Stimulated activated CD4-positive, alpha-beta T cell treated with anti-CD3 and anti-CD28 coated beads, Interleukin-1b, Interleukin-23, amount 100 ng/mL, for 1 hour (primary cell): ENCODE measurements around the gene HOXA1.

Experiments used
- DNase-seq, 2 donors: peaks; one replicate each; pipeline ENCODE4 v3.0.0-alpha.2; 2020; ENCODE audit warnings: low read depth in 2 of 2

HOXA1 gene

GRCh38 chr7:27092819-27093110 lies 3.0 kb downstream of the HOXA1 start:
- DNase-seq: no peak

DNA sequence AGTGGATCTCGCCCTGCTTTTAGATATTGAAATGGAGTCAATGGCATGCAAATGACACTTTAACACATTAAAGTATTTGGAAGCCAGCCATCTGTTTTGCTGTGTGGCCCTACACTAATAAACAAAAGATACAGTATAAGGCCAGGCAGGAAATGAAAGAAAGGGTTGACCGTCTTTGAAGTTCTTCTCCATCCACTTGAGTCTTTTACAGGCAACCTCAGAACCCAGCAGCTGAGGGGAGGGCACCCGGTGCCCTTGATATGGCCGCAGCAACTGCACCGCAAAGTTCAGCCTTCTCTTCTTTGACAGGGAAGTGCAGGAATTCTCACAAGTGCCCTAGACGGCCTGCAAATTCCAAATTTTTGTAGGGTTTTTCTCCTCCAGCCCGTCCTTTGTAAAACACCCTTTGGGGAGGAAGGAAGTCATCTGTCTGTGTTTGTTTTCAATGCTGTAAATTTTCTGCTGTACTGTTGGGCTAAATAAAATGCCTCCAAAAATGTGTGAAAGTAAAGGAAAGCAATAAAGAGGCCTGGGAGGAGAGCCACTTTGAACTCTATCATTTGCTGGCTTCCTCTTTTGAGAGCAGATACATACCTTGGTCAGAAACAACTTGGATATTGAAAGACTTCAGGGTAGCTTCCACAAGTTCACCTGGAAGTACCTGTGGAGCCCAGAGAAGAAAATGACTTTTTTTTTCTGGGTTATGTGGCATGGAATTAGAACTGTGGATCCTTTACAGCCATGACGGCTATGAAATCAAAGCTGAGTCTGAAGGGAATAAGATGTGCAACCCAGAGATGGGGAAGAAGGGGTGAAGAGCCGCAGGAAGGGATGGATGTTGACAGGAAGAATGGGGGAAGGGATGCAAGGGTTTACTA lies 3.6 kb downstream of the HOXA1 start:
- DNase-seq: no peak

- no peak for DNase-seq
Measured at GRCh38 chr7:27091105-27091504, 4.7 kb downstream of the HOXA1 start.

DNA sequence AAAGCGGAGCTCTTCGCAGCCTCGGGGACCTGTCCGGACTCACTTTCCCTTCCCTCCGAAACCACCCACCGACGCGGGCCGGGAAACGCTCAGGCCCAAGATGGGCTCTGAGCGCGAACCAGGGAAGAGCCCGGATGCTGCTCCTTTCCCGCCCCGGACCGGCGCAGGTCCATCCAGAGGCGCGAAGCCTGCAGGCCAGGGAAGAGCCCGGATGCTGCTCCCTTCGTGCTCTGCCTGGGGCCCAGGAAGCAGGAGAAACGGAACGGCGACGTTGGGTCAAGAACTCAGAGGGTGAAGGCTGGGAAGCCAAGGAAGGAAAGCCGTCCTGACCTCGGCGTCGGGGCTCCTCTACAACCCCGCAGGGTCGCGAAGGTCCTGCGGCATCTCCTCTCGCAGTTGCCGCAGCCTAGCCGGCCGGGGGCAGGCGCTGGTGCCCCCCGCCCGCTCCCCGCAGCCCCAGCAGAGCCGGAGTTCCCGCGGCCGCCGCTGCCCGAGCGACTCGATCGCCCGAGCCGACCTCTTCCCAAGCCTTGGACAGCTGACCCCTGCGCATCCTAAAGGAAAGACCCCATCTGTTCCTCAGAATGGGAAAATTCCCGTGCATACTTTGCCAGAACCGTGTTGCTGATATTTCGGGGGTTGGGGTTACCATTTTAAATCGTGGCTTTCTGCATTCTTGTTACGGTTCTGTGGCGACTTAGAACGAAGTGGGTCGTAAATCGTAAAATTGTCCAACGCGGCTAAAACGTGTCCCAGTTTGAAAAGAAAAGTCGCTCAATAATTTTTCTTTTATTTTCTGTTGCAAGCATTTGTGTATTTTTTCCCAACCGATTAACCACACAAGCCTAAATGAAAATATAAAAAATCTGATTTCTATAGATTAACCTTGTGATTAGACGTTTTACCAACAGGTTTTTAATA lies 7.5 kb downstream of the HOXA1 start:
- DNase-seq: no peak

- no peak for DNase-seq
Measured at GRCh38 chr7:27083646-27084045, 12.2 kb downstream of the HOXA1 start.

GRCh38 chr7:27082171-27082570 lies 13.6 kb downstream of the HOXA1 start:
- DNase-seq: no peak

DNA sequence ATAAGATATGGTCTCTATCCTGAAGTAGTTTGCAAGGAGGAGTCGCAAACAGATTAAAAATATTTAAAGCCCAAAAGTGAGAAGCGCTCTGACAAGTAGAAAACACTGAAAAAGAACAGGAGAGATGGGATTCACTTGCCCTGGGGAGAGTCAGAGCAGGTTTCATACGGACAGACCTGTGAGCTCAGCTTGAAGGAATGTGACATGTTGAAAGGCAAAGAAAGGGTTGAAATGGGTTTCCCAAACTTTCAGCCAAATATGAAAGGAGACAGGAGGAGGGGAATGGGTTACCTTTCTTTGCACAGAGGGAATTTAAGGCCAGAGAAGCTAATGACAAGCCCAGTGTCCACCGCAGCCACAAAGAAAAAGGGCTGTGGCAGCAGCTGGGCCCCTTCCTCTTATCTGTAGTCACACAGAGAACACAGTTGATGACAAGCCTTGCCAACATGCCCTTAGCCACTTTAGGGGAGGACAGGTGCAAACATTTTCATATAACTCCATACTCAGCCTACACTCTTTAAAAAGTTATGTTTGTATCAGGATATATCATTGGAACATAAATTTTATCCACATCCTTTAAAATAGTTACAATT lies 14.9 kb downstream of the HOXA1 start:
- no peak for DNase-seq

GRCh38 chr7:27079234-27079975 lies 16.4 kb downstream of the HOXA1 start:
- DNase-seq: no peak

DNA sequence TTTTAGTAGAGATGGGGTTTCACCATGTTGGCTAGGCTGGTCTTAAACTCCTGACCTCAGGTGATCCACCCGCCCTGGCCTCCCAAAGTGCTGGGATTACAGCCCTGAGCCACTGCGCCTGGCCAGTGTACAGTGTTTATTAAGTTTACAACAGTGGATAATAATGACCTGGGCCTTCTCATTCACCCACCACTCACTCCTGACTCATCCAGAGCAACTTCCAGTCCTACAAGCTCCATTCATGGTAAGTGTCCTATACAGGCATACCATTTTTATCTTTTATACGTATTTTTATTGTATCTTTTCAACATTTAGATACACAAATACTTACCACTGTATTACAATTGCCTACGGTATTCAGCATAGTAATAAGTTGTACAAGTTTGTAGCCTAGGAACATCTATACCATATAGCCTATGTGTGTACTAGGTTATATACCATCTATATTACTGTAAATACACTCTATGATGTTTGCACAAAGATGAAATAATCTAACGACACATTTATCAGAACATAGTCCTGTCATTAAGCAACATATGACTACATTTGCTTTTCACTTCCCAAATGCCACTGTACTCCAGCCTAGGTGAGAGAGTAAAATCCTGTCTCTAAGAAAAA lies 17.1 kb downstream of the HOXA1 start:
- no peak for DNase-seq

DNA sequence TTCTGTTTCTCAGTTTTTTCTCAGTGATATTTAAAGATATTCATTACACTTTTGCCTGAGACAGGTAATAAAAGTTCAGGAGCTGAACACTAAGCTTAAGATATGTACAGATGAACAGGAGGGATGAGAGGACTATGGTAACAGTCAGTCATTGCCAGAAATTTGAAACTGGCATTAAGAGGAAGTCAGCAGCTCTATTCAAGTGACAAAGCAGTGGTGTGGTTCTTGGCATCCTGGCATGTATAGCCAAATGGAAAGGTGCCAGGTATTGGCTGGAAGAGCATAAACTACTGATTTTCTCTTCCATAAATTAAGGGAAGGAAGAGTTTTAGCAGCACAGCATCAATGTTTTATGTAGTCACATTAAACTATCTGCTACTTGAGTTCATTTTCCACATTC lies 22.7 kb downstream of the HOXA1 start:
- DNase-seq: no peak

DNA sequence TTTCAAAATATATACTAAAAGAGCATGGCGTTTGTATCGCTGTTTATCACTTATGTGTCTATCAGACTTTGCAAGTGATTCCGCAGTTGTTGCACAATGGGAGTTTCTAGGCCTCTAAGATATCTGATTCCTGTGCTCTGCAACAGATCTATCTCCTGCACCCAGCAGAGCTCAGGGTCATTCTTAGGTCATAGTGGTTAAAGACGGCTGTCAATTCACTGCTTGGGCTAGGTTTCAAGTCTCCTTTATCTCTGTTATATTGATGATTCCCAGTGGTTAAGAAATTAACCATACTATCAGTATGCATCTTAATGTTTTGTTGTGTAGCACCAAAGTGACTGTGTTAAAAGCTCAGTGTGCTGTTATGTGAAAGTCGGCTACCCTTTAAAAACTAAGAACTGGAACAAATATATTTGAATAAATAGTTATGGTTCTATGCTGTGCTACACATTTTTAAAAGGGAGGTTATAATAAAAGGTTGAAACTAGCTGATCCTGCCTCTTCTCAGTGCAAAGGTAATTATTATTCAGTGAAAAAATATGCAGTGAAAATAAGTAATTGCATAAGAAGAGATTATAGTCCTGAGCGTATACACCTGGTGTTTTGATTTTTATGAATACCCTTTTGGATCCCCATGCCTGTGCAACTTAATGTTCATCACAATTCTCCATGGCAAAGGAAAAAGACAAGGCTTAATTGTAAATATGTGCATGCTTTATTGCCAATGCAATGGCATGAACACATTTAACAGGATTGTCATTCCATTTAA lies 24.0 kb downstream of the HOXA1 start:
- no peak for DNase-seq

GRCh38 chr7:27068259-27068658 lies 27.5 kb downstream of the HOXA1 start:
- no peak for DNase-seq

DNA sequence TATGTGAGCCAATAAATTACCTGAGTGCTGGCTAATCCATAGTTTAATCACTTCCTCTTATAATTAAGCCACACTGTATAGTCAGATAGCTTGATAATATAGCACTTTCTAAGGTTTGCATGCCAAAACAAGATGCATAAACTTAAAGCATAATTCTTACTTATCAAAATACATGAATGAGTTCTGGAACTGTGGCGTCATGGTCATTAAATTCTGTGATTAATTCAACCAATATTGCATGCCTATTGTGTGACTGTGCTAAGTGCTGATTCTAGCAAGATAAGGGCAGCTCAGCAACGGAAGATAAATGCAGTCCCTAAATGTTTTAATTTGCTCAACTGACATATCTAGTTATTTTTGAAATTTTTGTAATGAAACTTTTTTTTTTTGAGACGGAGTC lies 29.7 kb downstream of the HOXA1 start:
- DNase-seq: no peak

GRCh38 chr7:27065709-27066108 lies 30.1 kb downstream of the HOXA1 start:
- no peak for DNase-seq

- no peak for DNase-seq
Measured at GRCh38 chr7:27064661-27065060, 31.1 kb downstream of the HOXA1 start.

- no peak for DNase-seq
Measured at GRCh38 chr7:27064159-27064558, 31.6 kb downstream of the HOXA1 start.

DNA sequence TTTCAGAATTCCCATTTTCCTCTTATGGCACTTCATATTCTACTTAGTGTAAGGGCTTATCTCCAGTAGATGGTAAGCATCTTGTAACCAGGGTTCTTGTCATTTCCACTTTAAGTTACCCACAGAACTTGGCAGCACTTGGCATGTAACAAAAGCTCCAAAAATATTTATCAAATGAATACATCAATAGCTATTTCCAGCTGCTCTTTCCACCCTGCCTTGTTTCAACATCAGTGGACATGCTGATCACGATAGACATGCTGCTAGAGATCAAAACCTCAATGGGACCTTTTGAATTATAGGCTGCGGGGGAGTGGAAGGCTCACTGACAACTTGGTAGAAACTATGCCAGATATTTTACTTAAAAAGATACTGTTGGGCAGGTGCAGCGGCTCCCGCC lies 32.9 kb downstream of the HOXA1 start:
- DNase-seq: no peak

- DNase-seq: no peak
Measured at GRCh38 chr7:27053153-27053552, 42.6 kb downstream of the HOXA1 start.

GRCh38 chr7:27051451-27051850 lies 44.3 kb downstream of the HOXA1 start:
- no peak for DNase-seq

DNA sequence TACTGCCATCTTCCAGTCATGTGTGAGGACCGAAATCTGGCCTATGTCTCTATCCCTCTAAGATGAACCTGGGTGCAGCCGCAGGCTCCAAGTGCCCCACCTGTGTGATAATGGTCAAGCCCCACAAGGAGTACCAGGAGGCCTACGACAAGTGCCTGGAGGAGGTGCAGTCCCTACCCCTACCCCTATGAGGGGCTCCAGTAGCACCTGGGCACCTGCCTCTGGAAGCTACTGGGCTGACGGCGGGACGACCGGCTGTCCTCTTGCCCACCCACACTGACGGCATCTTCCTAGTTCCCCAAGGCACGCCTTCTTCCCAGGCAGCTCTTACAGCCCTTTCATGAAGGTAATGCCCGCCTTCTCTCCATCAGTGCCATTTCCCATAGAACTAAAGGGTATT lies 47.4 kb downstream of the HOXA1 start:
- DNase-seq: no peak
